Renal pelvis (tissue), 4 donors: ENCODE data around the gene VPS26C. TPM values are rescaled to one million over a fixed set of nuclear protein-coding genes. Genes with fewer than 3 reads are reported as not detected.

Experiments
- DNase-seq: peaks from one replicate; pipeline ENCODE4 v3.0.0-alpha.2; 2013
- polyA plus RNA-seq, 3 donors: library from polyadenylated mRNA; unstranded; fragments of 120-200 nt; gene quantifications; one replicate each; pipeline ENCODE4 v1.2.1, GENCODE V29; 2013; ENCODE audit not compliant: insufficient read length in 3 of 3

VPS26C gene
- polyA plus RNA-seq, 3 donors: 36.7 to 51.1 (median 49.4) TPM

GRCh38 chr21:37208056-37208721, 58.9 kb downstream of the VPS26C start:
- DNase-seq: peak; percentile 21

DNA sequence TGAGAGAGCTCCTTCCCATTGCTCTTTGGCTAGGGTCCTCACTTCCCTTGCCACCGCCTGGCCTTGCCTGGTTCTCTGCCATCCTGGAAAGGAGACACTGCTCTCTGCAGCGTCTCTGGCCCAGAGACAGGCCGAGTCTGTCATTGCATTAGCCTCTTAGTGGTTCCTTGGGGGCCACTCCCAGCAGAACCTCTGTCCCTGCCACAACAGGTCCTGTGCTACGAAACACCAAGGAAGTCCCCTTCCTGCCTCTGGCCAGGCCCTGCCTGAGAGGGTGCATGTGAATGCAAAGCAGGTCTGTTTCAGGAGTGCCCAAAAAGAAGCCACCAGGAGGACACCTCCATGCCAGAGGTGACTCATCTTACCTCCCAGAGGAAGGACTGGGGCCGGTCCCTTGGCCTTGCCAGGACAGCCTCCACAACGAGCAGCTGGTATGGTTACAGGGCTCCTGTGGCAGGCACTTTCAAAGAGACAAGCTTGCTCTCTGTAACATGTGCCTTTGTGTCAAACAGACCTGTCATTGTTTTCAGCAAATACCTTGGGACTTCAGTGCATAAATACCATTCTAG, 59.6 kb downstream of the VPS26C start:
- DNase-seq: peak; percentile 36

GRCh38 chr21:37206496-37206895, 60.6 kb downstream of the VPS26C start:
- DNase-seq: no peak

DNA sequence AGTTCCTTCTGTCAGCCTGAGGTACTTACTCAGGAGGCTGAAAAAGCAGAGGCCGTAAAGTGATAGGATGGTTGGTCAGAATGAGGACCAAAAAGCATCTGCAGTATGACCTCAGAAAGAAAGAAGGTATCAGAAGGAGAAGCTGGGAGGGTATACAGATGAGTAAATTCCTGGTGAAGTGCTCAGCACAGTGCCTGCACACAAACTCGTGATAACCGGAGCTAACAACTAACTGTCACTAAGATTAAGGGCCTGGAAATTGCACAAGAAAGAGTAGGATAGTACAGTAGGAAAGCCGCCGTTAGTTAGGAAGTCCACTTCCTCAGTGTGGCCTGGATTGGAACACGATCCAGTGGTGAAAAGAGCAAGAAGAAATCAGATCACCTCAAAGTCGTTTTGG, 62.6 kb downstream of the VPS26C start:
- no peak for DNase-seq

- no peak for DNase-seq
Observed at GRCh38 chr21:37202221-37203110, 64.7 kb downstream of the VPS26C start.

DNA sequence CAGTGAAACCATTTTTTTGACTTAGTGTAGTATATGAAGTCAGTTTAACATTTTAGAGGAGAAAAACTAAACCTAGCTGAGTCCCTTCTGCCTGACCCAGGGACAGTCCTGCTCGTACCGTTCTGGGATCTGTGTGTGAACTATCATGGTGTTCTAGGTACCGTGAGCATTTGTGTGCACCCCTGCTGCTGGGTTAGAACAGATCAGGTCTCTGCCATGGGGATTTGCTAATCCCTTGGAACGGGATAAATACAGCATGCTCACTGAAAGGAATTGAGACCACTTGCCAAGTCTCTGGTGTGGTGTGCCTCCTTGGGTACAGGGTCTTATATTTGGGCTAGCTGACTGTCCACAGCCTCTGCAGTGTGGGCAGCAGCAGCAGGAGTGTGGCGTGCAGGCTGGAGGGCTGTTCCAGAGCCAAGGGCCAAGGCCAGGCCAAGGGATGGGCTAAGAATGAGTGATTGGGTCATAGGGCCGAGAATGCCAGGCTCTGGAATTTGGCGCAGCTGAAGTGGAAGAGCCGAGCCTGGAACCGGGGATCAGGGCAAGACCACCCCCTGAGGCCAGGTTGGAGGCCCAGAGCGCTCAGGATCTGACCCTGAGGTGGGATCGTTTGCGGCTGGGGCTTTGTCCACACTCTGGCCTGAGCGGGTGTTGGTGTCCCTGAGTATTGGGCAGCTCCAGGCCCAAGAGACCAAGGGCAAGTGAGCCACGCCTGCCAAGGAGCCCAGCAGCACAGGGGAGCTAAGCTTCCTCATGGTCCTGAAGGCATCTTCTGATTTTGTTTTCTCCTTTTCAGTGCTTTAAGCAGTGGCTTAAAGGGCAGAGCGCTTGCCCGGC, 66.3 kb downstream of the VPS26C start:
- DNase-seq: no peak

DNA sequence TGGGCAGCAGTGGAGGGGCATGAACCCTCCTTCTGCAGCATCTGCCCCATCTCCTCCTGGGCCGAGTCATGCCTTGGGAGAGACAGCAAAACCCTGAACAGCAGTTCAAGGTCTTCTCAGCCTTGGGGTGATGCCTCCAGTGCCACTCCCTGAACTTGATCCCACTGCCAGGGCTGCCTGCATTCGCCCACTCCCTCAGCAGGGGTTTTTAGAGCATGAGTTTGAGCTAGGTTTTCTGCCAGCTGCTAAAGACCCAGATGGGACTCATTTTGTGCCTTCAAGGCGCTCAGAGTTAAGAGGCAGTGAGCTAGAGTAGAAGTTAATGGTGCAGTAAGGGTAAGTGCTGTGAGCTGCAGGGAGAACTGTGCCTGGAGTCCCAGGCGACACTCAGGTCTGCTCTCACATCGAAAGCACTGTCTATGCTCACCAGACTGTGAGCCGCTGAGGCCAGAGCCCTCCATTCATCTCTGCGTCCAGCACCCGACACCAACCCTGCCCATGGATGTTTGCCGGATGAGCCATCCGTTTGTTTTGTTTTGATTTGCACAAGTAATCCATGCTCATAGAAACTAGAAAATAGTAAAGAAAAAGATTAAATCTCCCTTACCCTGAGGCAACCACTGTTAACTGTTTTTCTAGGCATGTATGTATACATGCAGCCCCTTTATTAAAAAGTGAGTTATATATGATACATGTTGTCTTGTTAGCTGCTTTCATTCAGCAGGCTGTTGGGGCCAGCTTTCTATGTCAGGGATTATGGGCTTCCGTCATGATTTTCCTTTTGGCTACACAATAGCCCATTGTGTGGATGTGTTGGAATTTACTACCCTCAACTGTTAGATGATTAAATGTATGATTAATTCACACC, 67.8 kb downstream of the VPS26C start:
- DNase-seq: peak; percentile 47

DNA sequence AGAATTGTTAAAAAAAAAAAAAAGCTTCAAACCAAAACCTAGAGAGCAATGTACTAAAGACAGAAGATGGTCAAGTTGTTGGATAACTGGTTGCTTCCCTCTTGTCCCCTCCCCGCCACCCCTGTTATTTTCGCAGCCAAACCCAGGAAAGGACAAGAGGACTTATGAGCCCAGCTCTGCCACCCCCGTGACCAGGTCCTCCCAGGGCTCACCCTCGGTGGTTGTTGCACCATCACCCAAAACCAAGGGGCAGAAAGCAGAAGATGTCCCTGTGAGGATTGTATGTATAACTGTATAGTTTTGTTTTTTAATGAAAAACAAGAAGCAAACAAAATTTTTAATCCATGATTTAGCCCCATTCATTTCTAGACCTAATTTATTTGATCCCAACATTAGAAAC, 69.4 kb downstream of the VPS26C start:
- no peak for DNase-seq

DNA sequence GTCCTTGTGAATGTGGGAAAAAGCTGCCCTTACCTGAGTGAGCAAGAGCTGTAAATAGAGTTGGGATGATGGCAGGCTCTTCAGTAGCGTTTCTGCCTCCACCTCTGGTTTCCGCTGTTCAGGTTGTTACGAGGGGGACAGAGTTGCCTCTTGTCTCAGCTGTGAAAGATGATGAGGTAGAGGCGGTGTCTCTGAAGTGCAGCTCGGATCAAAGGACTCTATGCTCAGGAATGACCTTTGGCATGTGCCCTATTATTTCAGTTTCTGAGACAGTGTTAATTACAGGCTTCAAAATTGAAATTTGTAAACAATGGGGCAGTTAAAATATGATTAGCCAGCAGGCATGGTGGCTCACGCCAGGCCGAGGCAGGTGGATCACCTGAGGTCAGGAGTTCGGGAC, 70.3 kb downstream of the VPS26C start:
- DNase-seq: no peak

GRCh38 chr21:37195610-37196009, 71.5 kb downstream of the VPS26C start:
- DNase-seq: no peak

- no peak for DNase-seq
Observed at GRCh38 chr21:37195059-37195458, 72.1 kb downstream of the VPS26C start.

- no peak for DNase-seq
Observed at GRCh38 chr21:37193676-37194075, 73.5 kb downstream of the VPS26C start.

DNA sequence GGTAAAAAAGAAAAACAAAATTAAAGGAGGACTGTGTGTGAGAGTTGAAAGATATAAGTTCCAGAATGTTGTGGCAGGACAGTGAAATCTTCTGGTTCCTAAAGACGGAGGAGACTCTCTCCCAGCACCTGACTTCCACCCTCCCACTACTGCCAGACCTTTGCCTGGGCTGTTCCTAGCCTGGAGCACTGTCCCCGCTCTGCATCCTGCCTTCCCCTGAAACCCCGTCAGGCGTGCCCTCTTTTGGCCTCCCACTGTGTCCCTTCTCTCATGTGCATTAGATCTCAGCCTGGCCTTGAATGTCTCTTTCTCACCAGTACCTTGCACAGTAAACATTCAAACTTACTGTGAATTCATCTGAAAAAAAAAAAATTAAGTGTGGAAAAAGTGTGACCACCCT, 74.1 kb downstream of the VPS26C start:
- DNase-seq: no peak

GRCh38 chr21:37192019-37192418, 75.1 kb downstream of the VPS26C start:
- DNase-seq: no peak

GRCh38 chr21:37188825-37189224, 78.3 kb downstream of the VPS26C start:
- no peak for DNase-seq

DNA sequence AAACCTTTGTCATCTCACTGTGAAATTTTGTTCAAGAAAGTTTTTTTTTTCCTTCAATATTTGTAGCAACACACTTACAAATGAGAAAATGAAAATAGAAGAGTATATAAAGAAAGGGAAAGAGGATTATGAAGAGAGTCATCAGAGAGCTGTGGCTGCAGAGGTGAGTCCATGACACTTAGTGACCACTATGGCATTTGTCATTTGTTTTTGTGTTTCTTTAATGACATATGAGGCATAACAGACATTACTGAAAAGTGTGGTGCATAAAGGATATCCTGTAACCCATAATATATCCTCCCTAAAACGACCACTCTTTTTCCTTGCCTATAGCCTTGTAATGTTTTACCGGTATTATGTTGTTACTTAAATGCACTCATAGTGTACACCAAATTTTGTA, 80.2 kb downstream of the VPS26C start:
- DNase-seq: no peak

GRCh38 chr21:37184784-37185593, 82.1 kb downstream of the VPS26C start:
- no peak for DNase-seq

- no peak for DNase-seq
Observed at GRCh38 chr21:37183749-37184148, 83.4 kb downstream of the VPS26C start.

GRCh38 chr21:37182222-37182621, 84.9 kb downstream of the VPS26C start:
- DNase-seq: no peak

DNA sequence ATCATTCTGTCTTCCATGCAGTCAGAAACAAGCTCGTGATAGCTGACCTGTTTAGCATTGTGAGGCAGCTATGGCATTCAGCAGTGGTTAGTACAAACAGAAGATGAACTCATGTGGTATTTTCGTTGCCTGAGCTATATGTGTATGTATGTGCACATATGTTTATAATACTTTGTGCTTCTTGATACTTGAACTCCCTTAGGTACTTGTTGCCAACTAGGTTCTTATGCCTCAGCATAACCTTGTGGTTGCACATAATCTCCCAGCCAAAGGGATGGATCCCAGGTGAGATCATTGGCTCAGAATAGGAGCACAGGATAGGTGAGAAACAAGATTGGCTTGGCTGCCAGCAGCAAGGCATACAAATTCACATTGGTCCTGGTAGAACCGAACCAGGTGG, 86.1 kb downstream of the VPS26C start:
- DNase-seq: no peak
